NCI-H2171 (cell line): ENCODE data around the gene PGAP2.
"Not testable (repeated sequence)": the region's sequence is repeated elsewhere in the genome, so short reads cannot be mapped to it uniquely, and the experiment has no call there.

Source experiments
- DNase-seq: peaks from one replicate; lab custom pipeline; 2025; lab: John Stamatoyannopoulos, UW

PGAP2 gene

DNA sequence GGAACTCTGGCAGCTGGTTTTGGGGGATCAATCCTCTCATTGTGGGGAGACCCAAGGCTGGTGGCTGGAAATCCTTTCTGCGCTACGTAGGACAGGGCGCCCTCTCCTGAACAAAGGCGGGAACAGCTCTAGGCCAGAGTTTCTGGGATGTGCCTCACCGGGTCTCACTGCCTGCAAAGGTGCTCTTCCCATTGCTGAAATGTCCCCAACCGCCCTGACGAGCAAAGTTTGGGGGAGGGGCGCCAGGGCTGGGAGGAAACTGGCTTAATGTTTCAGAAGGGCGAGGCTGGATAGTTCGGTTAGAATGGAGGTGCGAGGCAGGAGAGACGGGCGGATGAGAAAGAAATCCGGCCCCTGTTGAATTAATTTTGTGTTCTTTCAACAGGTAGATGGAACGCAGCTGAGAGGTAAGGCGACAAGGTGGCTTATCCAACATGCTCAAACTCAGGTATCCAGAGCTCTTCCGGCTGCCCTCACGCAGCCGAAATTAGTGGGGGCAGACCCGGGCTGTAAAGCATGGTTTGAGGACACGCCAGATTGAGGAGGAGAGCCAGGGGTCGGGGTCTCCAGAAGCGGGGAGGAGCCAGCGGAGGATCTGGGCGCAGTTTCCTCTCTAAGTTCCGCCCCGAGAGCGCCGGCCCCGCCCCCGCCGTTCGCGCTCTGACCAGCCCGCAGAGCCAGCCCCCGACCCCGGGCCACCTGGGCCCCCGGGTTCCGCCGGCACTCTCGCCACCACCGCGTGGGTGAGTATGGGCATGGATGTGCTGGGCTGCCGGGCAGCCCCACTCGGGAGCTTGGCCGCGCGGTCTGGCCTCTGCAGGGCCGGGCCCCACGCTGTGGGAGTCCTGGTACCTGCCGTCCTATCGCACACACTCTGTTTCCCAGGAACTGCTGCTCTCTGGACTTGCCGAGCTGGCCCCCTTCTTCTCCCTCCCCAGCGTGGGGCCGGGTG is at the start of gene PGAP2:
TSS of gene PGAP2 (plus strand) at position 652 of the 952 bp plus-strand sequence. CDS start 2,700 bp downstream, outside the sequence.
- no peak for DNase-seq

DNA sequence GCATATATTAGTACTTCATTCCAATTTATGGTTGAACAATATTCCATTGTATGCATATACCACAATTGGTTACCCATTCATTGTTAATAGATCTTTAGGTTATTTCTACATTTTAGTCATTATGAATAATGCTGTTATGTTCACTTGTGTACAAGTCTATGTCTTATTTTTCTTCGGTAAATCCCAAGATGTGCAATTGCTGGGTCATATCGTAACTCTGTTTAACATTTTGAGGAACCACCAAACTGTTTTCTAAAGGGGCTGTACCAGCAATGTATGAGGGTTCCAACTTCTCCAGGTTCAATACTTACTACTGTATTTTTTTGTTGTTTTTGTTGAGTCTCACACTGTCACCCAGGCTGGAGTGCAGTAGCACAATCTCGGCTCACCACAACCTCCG is 44.1 kb upstream of the PGAP2 start:
- no peak for DNase-seq

- not testable (repeated sequence) for DNase-seq
These were observed 41.5 kb upstream of the PGAP2 start for GRCh38 chr11:3766836-3767235.

- no peak for DNase-seq
These were observed 40.8 kb upstream of the PGAP2 start for GRCh38 chr11:3767536-3767935.

DNA sequence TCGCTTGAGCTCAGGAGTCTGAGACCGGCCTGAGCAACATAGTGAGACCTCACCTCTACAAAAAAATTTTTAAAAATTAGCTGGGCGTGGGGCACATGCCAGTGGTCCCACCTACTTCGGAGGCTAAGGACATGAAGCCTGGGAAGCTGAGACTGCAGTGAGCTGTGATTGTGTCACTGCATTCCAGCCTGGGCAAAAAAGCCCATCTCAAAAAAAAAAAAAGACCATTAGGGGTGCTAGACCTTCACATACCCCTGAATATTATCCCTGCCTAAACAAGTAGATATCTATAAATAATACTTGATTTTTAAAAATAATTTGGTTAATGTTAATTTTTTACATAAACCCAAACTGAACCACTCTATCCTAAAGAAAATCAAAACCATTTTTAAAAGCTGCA is 35.2 kb upstream of the PGAP2 start:
- no peak for DNase-seq

DNA sequence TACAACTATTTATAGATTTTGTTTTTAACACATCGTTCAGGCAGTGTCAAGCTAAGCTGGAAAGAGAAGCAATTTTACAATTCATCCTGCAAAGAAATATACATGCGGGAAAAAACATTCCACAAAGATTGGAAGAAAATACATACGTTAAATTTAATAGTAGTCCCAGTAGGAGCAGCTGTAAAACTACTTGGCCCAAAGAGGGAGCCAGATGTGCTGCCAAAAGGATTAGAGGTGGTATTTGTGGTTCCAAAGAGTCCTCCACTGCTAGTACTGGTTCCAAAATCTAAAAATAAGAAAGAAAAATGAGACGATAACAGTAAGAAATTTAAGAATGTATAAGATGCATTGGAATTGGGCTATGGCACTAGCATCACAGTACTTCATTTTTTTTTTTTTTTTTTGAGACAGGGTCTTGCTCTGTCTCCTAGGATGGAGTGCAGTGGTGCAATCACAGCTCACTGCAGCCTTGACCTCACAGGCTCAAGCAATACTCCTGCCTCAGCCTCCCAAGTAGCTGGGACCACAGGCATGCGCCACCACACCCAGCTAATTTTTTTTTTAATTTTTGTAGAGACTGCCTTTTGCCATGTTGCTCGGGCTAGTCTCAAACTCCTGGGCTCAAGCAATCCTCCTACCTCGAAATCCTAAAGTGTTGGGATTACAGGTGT is 32.5 kb upstream of the PGAP2 start:
- DNase-seq: no peak

- no peak for DNase-seq
These were observed 26.9 kb upstream of the PGAP2 start for GRCh38 chr11:3781423-3781822.

- DNase-seq: no peak
These were observed 25.4 kb upstream of the PGAP2 start for GRCh38 chr11:3782963-3783362.

GRCh38 chr11:3783611-3784010 is 24.7 kb upstream of the PGAP2 start:
- no peak for DNase-seq

DNA sequence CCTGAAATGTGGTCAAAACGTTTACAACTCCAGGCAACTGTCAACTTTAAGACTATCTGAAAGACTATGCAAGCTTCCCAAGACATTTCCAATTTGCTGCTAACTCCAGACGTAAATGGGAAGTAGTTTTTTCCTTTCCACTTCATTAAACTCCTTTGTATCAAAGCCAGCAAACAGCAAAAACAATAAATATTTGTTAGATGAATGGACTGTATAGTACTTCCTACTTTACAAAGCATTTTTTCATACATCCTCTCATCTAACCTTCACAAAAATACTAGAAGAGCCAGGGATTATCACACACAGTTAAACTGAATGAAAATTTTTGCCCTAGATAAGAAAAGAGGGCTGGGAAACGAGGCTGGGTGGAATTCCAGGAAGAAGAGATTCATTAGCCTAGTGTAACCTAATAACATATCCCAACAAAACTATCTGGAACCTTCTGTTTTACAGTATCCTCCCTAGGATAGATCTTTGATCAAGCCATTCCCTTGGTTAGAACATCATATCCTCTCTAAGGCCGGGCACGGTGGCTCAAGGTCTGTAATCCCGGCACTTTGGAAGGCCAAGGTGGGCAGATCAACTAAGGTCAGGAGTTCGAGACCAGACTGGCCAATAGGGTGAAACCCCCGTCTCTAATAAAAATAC is 21.5 kb upstream of the PGAP2 start:
- no peak for DNase-seq

- DNase-seq: not testable (repeated sequence)
These were observed 14.0 kb upstream of the PGAP2 start for GRCh38 chr11:3794387-3794786.

- DNase-seq: no peak
These were observed 13.0 kb upstream of the PGAP2 start for GRCh38 chr11:3795131-3796001.

DNA sequence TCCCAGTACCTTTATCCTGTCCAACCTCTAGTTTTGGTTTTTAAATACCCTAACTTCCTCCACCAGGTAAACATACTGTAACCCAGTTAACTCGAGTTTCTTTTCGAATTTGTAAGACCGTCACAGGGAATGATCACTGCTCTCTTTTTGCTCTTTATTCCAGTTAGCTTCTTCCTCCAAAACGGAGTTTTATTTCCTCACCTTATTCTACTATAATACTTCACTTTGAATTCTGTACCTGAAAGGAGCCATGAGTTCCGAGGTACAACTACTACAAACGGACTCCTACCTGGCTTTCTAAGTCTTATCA is 12.4 kb upstream of the PGAP2 start:
- DNase-seq: no peak

DNA sequence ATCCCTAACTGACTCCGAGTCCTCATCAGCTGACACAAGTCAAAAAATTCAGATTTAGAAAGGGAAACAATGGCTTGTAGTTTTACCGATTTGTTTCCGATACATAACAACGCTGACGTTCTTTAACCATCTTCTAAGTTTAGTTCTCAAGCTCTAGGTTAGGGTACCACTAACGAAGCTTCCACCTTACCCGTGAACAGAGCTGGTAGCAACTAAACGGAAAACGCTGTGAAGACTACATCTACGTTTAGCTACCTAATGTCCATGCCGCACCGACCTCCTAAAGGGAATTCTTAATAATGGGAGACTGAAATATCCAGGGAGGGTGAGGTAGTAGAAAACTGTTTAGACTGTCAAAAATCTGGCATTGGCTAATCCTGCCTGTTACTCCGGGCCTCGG is 12.0 kb upstream of the PGAP2 start:
- DNase-seq: no peak

DNA sequence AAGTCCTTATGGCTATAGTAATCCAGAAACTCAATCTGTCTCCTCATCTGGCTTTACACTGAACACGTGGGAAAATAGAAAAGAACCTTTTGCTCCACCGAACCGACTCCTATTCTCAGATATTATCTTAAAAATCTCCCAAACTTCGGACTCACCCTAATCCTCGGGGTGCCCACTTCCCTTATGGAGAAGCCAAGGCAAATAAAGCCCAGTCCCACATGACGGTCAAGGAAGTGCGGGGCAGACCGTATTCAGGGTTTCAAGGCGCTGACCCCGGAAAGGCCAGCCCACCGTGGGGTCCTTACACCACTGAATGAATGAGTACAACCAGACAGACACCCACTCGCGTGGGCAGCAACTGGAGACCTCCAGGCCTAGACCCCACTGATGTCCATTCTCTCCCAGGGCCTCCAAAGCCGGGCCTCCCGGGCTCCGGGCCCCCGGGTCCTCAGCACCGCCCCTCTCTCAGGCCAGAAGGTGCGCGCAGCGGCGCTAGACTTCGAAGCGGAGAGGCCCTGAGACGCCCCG is 11.5 kb upstream of the PGAP2 start:
- DNase-seq: no peak

DNA sequence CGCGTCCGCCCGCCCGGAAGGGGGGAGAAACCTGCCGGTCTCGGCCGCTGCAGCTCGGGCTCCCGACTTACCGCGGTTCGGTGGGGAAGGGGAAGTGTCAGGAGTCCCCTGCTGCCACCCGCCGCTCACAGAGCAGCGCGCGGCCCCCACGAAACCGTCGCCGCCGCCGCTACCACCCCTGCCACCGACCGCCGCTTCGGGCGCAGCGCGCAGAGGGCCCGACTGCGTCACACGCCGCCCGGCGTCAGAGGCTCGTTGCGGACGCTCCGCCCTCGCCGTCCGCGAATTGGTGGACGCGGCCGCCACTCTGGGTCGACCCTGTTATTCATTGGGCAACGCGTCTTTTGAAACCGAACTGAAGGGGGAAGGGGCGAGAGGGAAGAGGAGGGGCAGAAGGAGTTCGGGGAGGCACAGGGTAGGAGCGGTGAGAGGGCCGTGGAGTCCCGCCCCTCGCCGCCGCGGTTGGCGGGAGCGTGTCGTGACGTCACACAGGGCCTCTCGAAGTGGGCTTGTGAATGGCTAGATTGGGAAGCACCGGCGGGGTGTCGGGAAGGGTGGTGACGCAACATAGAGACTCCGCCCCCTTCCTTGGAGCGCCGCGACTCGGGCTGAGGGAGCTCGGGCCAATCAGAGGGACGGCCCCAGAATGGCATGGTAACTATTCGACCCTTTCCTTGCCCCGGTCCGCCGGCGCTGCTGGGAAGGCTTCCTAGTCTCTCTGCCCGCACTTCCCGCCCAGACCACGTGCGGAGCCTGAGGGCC is 10.8 kb upstream of the PGAP2 start, which contains the start of gene NUP98:
TSS of gene NUP98 (minus strand) at position 226 of the 762 bp plus-strand sequence. CDS start 15,437 bp downstream, outside the sequence.
- peak; percentile 87 for DNase-seq

GRCh38 chr11:3799143-3799542 is 9.2 kb upstream of the PGAP2 start:
- DNase-seq: no peak

- no peak for DNase-seq
These were observed 8.5 kb upstream of the PGAP2 start for GRCh38 chr11:3799873-3800272.

DNA sequence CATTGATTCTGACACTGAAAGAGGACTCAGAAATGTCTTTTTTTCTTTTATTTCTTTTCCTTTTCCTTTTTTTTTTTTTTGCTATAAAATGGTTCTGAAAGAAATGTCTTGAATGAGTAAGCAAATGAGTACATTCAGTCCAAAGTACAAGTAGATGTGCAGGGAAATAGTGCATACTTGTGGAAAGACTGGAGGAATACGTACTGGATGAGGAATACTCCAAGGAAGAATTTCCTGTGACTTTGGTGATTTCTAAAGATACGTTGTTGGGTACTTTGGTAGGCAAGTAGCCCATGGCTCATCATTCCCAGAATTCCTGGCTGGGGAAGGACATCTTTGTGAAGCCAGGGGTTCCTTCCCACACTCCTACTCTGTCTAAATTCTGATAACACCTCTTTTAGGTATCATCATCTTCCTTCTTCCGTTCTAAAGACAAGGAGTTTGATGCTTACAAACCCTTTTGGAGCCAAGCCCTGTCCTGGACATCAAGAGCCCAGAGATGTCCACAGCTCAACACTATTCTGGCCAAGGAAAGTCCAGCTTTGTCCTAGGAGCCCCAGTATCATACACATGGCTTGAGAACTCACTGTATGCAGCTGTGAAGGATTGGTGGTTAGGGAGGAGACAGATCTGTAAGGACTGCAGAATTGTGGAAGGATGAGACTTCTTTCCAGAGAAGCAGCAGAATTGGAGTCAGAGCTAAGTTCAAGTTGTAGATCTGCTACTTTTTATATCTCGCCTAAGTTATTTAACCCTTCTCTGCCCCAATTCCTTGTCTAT is 6.2 kb upstream of the PGAP2 start:
- no peak for DNase-seq
